Measurements from ENCODE around the gene LIN28B. TPM values are rescaled to one million over a fixed set of nuclear protein-coding genes. Genes with fewer than 3 reads are reported as not detected.

LIN28B gene
- total and polyA plus RNA-seq, 12 donors, result 0.08 to 8.7 (median 0.09) TPM; not detected in 7

DNA sequence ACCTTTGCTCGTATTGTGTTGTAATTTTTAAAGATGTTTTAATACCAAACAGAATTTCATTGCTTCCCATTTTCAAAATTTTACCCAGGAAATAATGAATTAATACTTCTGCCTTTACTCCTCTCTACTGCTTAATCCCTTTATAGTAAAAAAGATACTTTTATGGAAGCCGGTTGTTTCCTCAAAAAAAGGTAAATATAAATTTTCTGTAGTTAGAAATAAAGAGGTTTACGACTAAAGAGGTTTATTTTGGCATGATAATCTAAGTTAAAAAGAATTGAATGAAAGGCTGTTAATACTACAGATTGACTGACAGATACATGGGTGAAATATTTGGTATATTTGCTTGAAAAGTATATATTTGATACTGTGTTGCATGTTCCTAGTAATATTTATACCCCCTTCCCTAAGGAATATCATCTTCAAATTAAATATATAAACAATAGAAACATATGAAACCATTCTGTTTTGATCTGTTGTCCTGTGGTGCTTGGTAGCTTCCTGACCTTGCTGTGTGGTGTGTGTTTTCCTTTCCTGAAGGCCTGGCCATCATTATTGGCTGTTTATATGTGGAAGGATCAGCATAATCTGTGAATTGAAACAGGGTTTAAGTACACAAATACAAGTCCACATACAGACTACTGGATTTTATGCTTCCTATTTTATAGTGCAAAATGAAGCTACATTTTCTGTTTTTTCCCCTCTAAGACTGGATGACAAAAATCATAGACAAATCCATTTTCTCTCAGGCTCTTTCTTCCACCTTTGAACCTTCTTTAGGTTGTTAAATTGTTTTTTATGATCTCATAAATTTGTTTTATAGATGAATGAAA lies 2.3 kb downstream of the LIN28B start:
- no peak for TF ChIP-seq POLR2A (IDR thresholded peaks at IDR 0.05)
- TF ChIP-seq, protein P1, sequence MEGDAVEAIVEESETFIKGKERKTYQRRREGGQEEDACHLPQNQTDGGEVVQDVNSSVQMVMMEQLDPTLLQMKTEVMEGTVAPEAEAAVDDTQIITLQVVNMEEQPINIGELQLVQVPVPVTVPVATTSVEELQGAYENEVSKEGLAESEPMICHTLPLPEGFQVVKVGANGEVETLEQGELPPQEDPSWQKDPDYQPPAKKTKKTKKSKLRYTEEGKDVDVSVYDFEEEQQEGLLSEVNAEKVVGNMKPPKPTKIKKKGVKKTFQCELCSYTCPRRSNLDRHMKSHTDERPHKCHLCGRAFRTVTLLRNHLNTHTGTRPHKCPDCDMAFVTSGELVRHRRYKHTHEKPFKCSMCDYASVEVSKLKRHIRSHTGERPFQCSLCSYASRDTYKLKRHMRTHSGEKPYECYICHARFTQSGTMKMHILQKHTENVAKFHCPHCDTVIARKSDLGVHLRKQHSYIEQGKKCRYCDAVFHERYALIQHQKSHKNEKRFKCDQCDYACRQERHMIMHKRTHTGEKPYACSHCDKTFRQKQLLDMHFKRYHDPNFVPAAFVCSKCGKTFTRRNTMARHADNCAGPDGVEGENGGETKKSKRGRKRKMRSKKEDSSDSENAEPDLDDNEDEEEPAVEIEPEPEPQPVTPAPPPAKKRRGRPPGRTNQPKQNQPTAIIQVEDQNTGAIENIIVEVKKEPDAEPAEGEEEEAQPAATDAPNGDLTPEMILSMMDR (IDR thresholded peaks at IDR 0.05), result no peak
- Histone ChIP-seq H3K27me3 (peaks cover 62% of the 10 kb centered on the region), H3K9me3 (replicated peaks in 1 of 3) (peaks cover 0 to 5% (median 0%) of the 10 kb centered on the region in 3 donors), H3K4me3 (no peak overlapping the region), H3K4me1 (replicated peaks in 1 of 2) (no peaks in the 10 kb centered on the region), H3K27ac (no peak overlapping the region), H3K36me3 (replicated peaks in 1 of 2) (no peaks in the 10 kb centered on the region)
- no peak for DNase-seq
- intact Hi-C loops (cut with DNase I), result no loop called here
- WGBS, 4 donors, result 30 to 40% (median 34%) methylated on average over 3 of the region's 3 CpGs

DNA sequence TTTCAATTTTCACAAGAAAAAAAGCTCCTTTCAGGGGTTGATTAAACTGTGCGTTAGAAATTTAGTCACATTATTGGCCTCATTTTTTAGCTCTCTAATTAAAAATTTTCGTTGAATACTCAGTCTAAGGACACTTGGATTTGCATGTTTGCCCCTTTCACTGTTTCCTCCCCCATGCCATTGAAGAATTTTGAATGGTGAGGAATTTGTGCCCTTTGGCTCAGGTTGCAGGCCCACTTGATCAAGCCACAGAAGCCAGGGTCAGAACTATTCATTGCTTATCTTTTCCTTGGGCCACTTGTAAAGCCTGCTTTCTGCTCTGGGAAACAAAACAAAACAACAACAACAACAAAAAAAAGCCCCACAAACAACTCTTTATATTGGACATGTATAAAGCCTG lies 12.2 kb downstream of the LIN28B start:
- Histone ChIP-seq H3K4me3 (no peak overlapping the region), H3K36me3 (replicated peaks in 1 of 2) (no peaks in the 10 kb centered on the region), H3K9me3 (replicated peaks in 1 of 3) (no peaks in the 10 kb centered on the region), H3K4me1 (replicated peaks in 1 of 2) (no peaks in the 10 kb centered on the region), H3K27ac (no peak overlapping the region), H3K27me3 (no peaks in the 10 kb centered on the region)
- TF ChIP-seq, protein P1 (IDR thresholded peaks at IDR 0.05), result no peak
- no peak for TF ChIP-seq POLR2A (IDR thresholded peaks at IDR 0.05)
- WGBS, 4 donors, result 66 to 75% (median 69%) methylated on average over 2 of the region's 2 CpGs
- no peak for DNase-seq
- intact Hi-C loops (cut with DNase I), result no loop called here

DNA sequence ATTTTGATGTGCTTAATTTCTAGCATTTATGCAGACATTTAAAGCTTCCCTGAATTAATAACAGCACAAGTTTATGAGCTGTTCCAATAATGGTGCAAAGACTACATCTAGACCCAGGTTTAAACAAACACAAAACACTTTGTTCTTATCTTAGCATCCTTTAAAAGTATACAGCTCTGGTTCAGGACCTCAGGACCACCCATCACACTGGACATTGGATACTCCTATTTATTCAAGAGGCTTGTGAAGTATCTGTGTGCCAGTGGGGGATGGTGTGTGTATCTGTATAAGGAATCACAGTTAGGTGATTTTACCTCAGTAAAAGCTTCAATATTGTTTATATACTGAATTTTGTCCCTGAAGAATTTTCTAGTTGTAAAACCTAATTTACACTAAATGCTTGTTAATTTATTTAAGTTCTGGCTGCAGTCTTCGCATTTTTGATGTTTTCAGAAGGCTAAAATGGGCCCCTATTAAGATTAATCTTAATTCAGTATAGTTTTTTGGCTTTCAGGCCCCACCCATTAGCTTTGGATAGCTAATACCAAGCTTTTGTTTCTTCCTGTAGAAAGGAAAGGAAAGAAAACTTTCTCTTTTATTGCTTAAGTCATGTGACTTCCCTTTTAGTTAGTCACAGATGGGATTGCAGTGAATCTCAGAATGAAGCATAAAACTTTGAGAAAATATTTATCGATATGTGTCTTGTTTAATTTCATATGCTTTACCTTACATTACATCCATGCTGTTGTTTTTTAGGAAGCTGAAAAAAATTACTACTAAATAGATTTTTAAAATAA lies 13.1 kb downstream of the LIN28B start:
- no peak for TF ChIP-seq POLR2A (IDR thresholded peaks at IDR 0.05)
- H3K27ac ChIP-seq, result no peak overlapping the region
- no peaks in the 10 kb centered on the region for H3K36me3 ChIP-seq (replicated peaks in 1 of 2)
- H3K4me1 ChIP-seq (replicated peaks in 1 of 2), result no peaks in the 10 kb centered on the region
- H3K4me3 ChIP-seq, result no peak overlapping the region
- H3K27me3 ChIP-seq, result no peaks in the 10 kb centered on the region
- intact Hi-C loops (cut with DNase I), result no loop called here
- no peaks in the 10 kb centered on the region for H3K9me3 ChIP-seq (replicated peaks in 1 of 3)
- no peak for DNase-seq
- WGBS, 4 donors, result 72 to 85% (median 80%) methylated on average over 2 of the region's 2 CpGs

DNA sequence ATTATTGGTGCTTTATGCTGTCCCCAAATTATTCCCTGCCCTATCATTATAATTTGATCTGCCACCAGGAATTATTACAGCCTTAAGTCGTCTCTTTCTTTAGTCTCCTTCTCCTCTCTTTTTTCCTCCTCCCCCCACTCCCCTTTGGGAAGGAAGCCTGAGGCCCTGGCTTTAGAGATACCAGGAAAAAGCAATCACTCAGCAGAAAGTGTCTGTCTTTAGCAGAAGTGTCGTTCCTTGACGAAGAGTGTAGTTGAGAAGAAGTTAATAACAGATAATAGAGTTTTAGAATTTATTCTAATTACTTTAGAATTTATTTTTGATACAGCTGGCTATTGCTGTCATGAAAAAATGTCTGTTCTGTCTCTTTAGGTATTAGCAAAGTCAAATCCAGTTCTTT lies 16.5 kb downstream of the LIN28B start:
- no peak for TF ChIP-seq POLR2A (IDR thresholded peaks at IDR 0.05)
- TF ChIP-seq, protein P1 (IDR thresholded peaks at IDR 0.05), result no peak
- Histone ChIP-seq H3K27ac (no peak overlapping the region), H3K9me3 (replicated peaks in 1 of 3) (no peaks in the 10 kb centered on the region), H3K27me3 (no peaks in the 10 kb centered on the region), H3K4me1 (replicated peaks in 1 of 2) (no peaks in the 10 kb centered on the region), H3K4me3 (no peak overlapping the region), H3K36me3 (replicated peaks in 1 of 2) (no peaks in the 10 kb centered on the region)
- intact Hi-C loops (cut with DNase I), result no loop called here
- DNase-seq, result no peak
- 25 to 39% (median 30%) methylated on average over 3 of the region's 3 CpGs for WGBS, 4 donors

Measured in adrenal gland (tissue), 12 donors.